Activated CD8-positive, alpha-beta T cell treated with anti-CD3 and anti-CD28 coated beads for 36 hours (primary cell): ENCODE data around the gene ZNF488. TPM values are rescaled to one million over a fixed set of nuclear protein-coding genes. Genes with fewer than 3 reads are reported as not detected.

Experiments used
- ATAC-seq: fragments of 200-7000 bp; cut with Tn5 transposase; one replicate; pipeline ENCODE4 v1.10.0; 2021; ENCODE audit warnings: mild to moderate bottlenecking, moderate library complexity
- CTCF ChIA-PET: fragments of 350-600 bp; sonication (Branson Sonifier 250); formaldehyde crosslinking; loops from one replicate; lab custom pipeline; 2021; ENCODE audit warnings: antibody characterized with exemption; lab: Charles Lee
- POLR2A ChIA-PET: fragments of 350-600 bp; sonication (Branson Sonifier 250); formaldehyde crosslinking; loops from one replicate; lab custom pipeline; 2021; ENCODE audit warnings: antibody characterized with exemption; lab: Charles Lee
- DNase-seq: peaks from one replicate; pipeline ENCODE4 v3.0.0-alpha.2; 2020
- H3K27ac Mint-ChIP-seq: one replicate; pipeline ENCODE4 v1.8.0; 2021; ENCODE audit warnings: mild to moderate bottlenecking, mixed read lengths
- H3K27me3 Mint-ChIP-seq: one replicate; pipeline ENCODE4 v1.8.0; 2021; ENCODE audit warnings: mixed read lengths
- H3K36me3 Mint-ChIP-seq: one replicate; pipeline ENCODE4 v1.8.0; 2021; ENCODE audit warnings: low read depth, mixed read lengths
- H3K4me1 Mint-ChIP-seq: one replicate; pipeline ENCODE4 v1.8.0; 2021; ENCODE audit warnings: low read depth, mixed read lengths
- H3K4me3 Mint-ChIP-seq: one replicate; pipeline ENCODE4 v1.8.0; 2021; ENCODE audit warnings: mild to moderate bottlenecking, moderate library complexity, mixed read lengths
- H3K9me3 Mint-ChIP-seq: one replicate; pipeline ENCODE4 v1.8.0; 2021; ENCODE audit warnings: mixed read lengths
- intact Hi-C: fragments of 100-400 bp; cut with micrococcal nuclease; formaldehyde crosslinking; loops from one replicate; pipeline ENCODE4 v1.10.0; 2022
- total RNA-seq, 2 experiments: library from RNA; stranded (reverse); gene quantifications; one replicate each; pipeline ENCODE4 v1.2.3, GENCODE V29; 2021
- TF ChIP-seq, protein P1 (sequence below): fragments of 200-600 bp; IDR thresholded peaks from one replicate; pipeline ENCODE4 v1.8.0; 2022; ENCODE audit warnings: antibody characterized with exemption, mild to moderate bottlenecking

The ZNF488 gene, protein sequence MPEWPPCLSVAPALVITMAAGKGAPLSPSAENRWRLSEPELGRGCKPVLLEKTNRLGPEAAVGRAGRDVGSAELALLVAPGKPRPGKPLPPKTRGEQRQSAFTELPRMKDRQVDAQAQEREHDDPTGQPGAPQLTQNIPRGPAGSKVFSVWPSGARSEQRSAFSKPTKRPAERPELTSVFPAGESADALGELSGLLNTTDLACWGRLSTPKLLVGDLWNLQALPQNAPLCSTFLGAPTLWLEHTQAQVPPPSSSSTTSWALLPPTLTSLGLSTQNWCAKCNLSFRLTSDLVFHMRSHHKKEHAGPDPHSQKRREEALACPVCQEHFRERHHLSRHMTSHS
- total RNA-seq = under 1 TPM; 0.36 to 0.58 TPM

DNA sequence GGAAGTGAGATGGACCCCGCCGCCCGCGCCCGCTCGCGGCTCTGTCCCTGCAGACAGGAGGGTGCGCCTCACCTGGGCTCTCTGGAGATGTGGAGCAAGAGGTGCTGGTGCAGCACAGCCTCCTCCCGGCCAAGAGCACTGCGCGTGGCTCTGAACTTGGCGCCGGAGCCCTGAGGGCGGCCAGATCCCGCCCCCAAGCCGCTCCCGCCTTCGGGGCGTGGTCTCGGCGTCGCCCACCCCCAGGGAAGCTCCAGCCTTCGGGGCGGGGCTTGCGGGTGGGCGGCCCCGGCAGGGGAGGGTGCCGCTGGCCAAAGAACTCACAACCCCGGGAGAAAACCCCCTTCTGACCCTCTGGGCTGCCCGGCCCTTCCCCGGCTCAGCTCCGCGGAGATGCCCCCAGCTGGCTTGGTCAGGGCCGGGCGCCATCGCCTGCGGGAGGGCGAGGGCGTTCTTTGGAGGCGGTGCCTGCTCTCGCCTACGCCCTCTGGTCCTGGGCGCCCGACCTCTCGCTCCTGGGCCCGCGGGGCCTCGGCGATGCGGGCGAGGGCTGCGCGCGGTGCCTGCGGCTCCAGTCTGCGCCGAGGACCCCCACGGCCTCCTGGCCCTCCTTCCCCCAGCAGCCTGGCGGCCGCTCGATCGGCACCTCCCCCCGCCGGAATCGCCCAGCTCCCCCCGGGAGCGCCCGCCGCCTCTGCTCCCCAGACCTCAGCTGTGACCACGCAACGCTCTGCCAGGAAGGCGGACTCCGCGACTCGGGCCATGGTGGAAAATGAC, at the start of gene ZNF488:
Gene ZNF488 (minus strand): TSS at position 146 of the 774 bp plus-strand sequence. CDS start 15,464 bp downstream, outside the sequence.
- CTCF ChIA-PET = no interaction called here
- Mint-ChIP-seq H3K27me3 (peaks cover 45% of the 10 kb centered on the region), H3K36me3 (no peaks in the 10 kb centered on the region), H3K4me1 (peaks cover 17% of the 10 kb centered on the region), H3K9me3 (peaks cover 9% of the 10 kb centered on the region), H3K27ac (no peak within 1 kb of the TSS), H3K4me3 (peak within 1 kb of the TSS; percentile 79)
- ATAC-seq = peak; percentile 96
- peak; percentile 72 for DNase-seq
- intact Hi-C loops = no loop called here
- POLR2A ChIA-PET = no interaction called here
- TF ChIP-seq, protein P1, sequence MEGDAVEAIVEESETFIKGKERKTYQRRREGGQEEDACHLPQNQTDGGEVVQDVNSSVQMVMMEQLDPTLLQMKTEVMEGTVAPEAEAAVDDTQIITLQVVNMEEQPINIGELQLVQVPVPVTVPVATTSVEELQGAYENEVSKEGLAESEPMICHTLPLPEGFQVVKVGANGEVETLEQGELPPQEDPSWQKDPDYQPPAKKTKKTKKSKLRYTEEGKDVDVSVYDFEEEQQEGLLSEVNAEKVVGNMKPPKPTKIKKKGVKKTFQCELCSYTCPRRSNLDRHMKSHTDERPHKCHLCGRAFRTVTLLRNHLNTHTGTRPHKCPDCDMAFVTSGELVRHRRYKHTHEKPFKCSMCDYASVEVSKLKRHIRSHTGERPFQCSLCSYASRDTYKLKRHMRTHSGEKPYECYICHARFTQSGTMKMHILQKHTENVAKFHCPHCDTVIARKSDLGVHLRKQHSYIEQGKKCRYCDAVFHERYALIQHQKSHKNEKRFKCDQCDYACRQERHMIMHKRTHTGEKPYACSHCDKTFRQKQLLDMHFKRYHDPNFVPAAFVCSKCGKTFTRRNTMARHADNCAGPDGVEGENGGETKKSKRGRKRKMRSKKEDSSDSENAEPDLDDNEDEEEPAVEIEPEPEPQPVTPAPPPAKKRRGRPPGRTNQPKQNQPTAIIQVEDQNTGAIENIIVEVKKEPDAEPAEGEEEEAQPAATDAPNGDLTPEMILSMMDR = no peak

DNA sequence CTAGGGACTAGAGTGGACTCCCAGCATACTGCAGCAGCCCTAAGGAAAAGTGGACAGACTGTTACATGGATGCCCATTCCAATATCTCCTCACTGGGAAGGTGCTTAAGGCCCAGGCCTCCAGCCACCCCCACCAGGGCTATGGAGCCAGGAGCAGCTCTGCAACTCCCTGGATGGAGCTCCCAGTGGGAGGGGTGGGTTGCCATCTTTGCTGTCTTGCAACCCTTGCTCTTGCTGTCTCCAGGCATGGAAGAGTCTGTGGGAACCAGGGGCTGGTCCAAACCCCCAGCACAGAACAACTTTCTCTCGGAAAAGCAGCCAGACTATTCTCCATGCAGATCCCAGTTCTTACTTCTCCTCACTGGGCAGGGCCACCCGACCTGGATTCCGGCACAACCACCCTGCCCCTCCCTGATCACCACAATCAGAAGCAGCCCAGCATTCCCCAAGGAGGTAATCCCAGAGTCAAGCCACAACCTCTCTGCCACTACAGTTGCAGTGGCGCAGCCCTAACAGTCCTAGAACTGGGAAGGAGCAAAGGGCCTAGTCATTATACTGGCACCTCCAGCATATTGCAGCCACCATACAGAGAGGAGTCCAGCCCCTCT, 41.8 kb upstream of the ZNF488 start:
- no peaks in the 10 kb centered on the region for H3K4me1 Mint-ChIP-seq
- TF ChIP-seq, protein P1 = no peak
- POLR2A ChIA-PET = no interaction called here
- no peak for DNase-seq
- ATAC-seq = no peak
- CTCF ChIA-PET = no interaction called here
- H3K4me3 Mint-ChIP-seq = no peak overlapping the region
- H3K27me3 Mint-ChIP-seq = peaks cover 2% of the 10 kb centered on the region
- H3K36me3 Mint-ChIP-seq = no peaks in the 10 kb centered on the region
- no peak overlapping the region for H3K27ac Mint-ChIP-seq
- no peaks in the 10 kb centered on the region for H3K9me3 Mint-ChIP-seq
- intact Hi-C loops = no loop called here

DNA sequence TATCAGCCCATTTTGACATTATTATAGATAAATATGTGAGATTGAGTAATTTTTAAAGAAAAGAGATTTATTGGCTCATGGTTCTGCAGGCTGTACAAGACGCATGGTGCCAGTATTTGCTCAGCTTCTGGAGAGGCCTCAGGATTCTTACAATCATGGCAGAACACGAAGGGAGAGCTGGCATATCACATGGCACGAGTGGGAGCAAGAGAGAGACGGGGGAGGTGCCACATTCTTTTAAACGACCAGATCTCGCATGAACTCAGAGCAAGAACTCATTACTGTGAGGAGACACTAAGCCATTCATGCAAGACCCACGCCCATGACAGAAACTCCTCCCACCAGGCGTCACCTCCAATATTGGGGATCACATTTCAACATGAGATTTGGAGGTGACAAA, 40.1 kb upstream of the ZNF488 start:
- no peaks in the 10 kb centered on the region for H3K9me3 Mint-ChIP-seq
- H3K27me3 Mint-ChIP-seq = no peaks in the 10 kb centered on the region
- DNase-seq (no peak), ATAC-seq (no peak)
- TF ChIP-seq, protein P1 = no peak
- H3K4me1 Mint-ChIP-seq = no peaks in the 10 kb centered on the region
- no peaks in the 10 kb centered on the region for H3K36me3 Mint-ChIP-seq
- ChIA-PET POLR2A (no interaction called here), CTCF (no interaction called here)
- intact Hi-C loops = no loop called here
- no peak overlapping the region for H3K27ac Mint-ChIP-seq
- H3K4me3 Mint-ChIP-seq = no peak overlapping the region

DNA sequence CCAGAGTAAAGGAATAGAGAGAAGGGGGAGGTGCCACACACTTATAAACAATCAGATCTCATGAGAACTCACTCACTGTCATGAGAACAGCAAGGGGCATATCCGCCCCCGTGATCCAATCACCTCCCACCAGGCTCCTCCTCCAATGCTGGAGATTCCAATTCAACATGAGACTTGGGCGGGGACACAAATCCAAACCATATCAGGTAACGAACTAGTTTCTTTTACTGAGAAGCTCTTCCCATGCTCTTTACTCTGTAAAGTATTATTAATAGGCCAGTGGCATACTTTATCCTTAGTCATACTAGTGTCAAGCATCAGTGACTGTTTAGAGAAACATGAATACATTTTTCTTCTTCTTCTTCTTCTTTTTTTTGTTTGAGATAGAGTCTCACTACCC, 39.4 kb upstream of the ZNF488 start:
- Mint-ChIP-seq H3K27ac (no peak overlapping the region), H3K27me3 (no peaks in the 10 kb centered on the region), H3K4me3 (no peak overlapping the region), H3K36me3 (no peaks in the 10 kb centered on the region), H3K9me3 (no peaks in the 10 kb centered on the region), H3K4me1 (no peaks in the 10 kb centered on the region)
- no peak for ATAC-seq
- intact Hi-C loops = no loop called here
- POLR2A ChIA-PET = no interaction called here
- no peak for DNase-seq
- TF ChIP-seq, protein P1 = no peak
- CTCF ChIA-PET = interaction anchor here (1.2 kb wide), 1 partner anchor 62 kb away, joined by 3 read pairs; no protein-coding TSS in a partner anchor
